22Rv1 (cell line): ENCODE data around the gene CRYBB3.

Experiments
- H3K27ac ChIP-seq: fragments of 450-650 bp; 2 replicates; pipeline ENCODE4 v1.5.1; 2017
- ZFX ChIP-seq: fragments of 450-650 bp; IDR thresholded peaks from 2 replicates; pipeline ENCODE4 v1.6.1; 2017; ENCODE audit warnings: antibody characterized with exemption, borderline replicate concordance
- TF ChIP-seq, protein P1 (sequence below): fragments of 450-650 bp; IDR thresholded peaks from 2 replicates; pipeline ENCODE4 v1.5.1; 2017; ENCODE audit warnings: mild to moderate bottlenecking

Gene CRYBB3

DNA sequence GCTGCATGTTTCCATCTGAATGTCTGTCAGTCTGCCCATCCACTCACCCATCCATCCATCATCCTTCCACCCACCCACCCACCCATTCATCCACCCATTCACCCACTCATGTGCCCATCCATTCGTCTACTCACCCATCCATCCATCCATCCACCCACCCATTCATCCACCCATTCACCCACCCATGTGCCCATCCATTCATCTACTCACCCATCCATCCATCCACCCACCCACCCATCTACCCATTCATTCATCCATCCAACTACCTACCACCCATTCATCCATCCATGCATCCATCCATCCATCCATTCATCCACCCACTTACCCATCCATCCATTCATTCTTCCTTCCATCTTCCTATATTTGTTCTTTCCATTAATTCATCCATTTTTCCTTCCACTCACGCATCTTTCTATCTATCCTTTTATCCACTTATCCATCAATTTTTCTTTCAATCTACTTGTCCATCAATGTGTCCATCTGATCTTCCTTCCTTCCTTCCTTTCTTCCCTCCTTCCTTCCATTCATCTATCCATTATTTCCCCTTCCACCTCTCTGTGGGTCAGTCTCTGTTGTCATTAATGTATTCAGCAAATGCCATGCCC lies 8.0 kb downstream of the CRYBB3 start:
- H3K27ac ChIP-seq: no peak overlapping the region
- TF ChIP-seq ZFX: no peak
- TF ChIP-seq, protein P1, sequence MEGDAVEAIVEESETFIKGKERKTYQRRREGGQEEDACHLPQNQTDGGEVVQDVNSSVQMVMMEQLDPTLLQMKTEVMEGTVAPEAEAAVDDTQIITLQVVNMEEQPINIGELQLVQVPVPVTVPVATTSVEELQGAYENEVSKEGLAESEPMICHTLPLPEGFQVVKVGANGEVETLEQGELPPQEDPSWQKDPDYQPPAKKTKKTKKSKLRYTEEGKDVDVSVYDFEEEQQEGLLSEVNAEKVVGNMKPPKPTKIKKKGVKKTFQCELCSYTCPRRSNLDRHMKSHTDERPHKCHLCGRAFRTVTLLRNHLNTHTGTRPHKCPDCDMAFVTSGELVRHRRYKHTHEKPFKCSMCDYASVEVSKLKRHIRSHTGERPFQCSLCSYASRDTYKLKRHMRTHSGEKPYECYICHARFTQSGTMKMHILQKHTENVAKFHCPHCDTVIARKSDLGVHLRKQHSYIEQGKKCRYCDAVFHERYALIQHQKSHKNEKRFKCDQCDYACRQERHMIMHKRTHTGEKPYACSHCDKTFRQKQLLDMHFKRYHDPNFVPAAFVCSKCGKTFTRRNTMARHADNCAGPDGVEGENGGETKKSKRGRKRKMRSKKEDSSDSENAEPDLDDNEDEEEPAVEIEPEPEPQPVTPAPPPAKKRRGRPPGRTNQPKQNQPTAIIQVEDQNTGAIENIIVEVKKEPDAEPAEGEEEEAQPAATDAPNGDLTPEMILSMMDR: no peak

DNA sequence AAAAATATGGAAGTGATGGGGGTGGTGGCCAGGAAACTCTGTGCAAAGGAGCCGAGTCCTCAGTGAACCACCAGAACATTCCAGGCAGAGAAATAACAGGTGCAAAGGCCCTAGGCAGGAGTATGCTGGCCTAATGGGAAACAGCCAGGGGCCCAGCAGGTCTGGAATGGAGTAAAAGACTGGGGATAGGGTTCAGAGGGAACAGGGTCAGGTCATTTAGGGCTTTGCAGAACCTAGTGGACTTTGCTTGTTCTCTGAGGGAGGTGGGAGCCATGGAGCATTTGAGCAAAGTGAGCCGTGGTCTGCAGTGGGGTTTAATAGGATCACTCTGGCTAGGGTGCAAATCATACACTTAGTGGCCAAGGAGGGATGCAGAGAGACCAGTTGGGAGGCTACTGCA lies 8.7 kb downstream of the CRYBB3 start:
- H3K27ac ChIP-seq: no peak overlapping the region
- TF ChIP-seq, protein P1: no peak
- no peak for TF ChIP-seq ZFX

DNA sequence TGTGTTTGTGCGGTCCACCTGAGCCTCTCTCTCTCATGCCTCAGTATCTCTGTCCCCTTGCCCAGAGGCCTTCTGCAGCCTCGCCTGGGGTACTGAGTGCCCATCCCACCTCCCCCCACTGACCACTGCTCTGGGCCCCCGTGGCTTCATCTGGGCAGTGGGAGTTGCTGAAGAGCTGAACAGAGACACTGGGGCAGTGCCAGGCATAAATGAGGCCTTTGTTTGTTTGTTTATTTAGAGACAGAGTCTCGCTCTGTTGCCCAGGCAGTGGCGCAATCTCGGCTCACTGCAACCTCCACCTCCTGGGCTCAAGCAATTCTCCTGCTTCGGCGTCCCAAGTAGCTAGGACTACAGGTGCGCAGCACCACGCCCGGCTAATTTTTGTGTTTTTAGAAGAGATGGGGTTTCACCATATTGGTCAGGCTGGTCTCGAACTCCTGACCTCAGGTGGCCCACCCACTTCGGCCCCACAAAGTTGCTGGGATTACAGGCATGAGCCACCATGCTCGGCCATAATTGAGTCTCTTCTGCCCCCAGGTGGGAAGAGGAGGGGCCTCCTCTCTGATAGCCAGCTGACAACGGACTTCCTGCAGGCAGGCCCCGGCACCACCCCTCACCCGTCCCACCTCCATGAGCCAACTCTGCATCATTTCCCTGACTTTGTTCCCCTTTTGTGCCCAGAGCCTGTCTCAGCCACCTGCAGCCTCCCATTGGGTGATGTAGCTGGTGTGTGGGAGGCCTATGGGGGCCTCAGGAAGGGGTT lies 9.3 kb downstream of the CRYBB3 start:
- TF ChIP-seq ZFX: no peak
- TF ChIP-seq, protein P1: no peak

DNA sequence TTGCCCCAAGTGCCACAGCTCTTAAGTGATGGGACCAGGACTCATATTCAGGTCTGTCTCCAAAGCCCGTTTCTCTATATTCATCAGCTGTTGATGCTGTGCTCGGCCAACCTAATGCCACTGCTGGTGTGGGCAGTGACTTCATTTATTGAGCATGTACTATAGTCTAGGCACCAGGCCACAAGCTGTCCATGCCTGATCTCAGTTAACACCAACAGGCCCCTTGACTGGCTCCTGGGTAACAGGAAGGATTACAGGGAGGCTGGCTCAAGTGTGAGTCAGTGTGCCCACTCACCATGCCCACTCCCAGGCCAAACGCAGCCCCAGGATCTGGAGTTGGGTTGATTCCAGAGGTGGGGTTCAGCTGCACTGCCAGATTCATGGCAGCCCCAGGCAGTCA lies 11.1 kb downstream of the CRYBB3 start:
- TF ChIP-seq ZFX: no peak
- TF ChIP-seq, protein P1: no peak
- no peak overlapping the region for H3K27ac ChIP-seq

More for the DNA sequence above, 9.3 kb downstream of the CRYBB3 start:
- no peak overlapping the region for H3K27ac ChIP-seq

DNA sequence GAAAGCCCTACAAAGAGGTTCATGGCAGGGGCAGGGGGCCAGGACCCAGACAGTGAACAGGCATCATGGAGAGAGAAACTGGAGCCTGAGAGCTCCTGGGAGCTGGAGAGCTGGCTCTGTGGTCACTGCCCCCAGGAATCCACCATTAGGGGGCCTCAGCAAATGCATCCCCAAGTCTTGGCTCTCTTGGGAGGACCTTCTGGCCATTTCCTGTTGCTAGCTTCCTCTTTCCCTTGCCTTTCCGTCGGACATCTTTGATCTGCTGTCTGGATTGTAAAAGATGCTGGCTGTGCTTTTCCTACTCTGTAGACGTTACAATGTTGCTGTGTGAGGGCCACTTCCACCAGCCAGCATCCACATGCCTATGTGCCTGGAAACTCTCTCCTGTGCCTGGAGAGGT lies 12.7 kb downstream of the CRYBB3 start:
- no peak for TF ChIP-seq ZFX
- TF ChIP-seq, protein P1: no peak
- H3K27ac ChIP-seq: no peak overlapping the region

GRCh38 chr22:25213221-25213620 lies 13.6 kb downstream of the CRYBB3 start:
- H3K27ac ChIP-seq: no peak overlapping the region
- TF ChIP-seq ZFX: no peak
- TF ChIP-seq, protein P1: no peak

- no peak overlapping the region for H3K27ac ChIP-seq
- TF ChIP-seq, protein P1: no peak
- no peak for TF ChIP-seq ZFX
Measured at GRCh38 chr22:25216230-25216629, 16.6 kb downstream of the CRYBB3 start.
